SK-MEL-5 (cell line): ENCODE data around the gene GCSH. TPM values are rescaled to one million over a fixed set of nuclear protein-coding genes. Genes with fewer than 3 reads are reported as not detected.

Source experiments
- small RNA-seq, 2 experiments: library from RNA; depleted of rRNA; stranded (forward); fragments of <200 nt; gene quantifications; one replicate each; pipeline ENCODE3, GENCODE V24; 2014
- total RNA-seq: library from RNA; depleted of rRNA; stranded (reverse); fragments of >200 nt; shearing (Covaris generic); gene quantifications from 2 replicates; pipeline ENCODE4 v1.2.3, GENCODE V29; 2014; rRNA removed

Gene GCSH
- total RNA-seq, 1 experiment from 2014 or later = 62.6 TPM

Small RNA genes within 50 kb of the gene (small RNA-seq; reads per million reads assigned to genes)
- gene AC092718.3 (0 reads per million in 2 experiments), gene RNU6-1191P (0 reads per million in 2 experiments)

Other genes with a start within 250 kb of the GCSH start
- 146 and 147 TPM in 2 replicates for gene CMC2, start 89.5 kb downstream of the GCSH start, total RNA-seq
- 60.3 and 71.0 TPM in 2 replicates for gene CENPN, start 89.2 kb downstream of the GCSH start, total RNA-seq
- 42.3 and 45.4 TPM in 2 replicates for gene ATMIN, start 60.6 kb downstream of the GCSH start, total RNA-seq
- 0.11 and 0.82 TPM in 2 replicates for gene C16orf46, start 19.2 kb downstream of the GCSH start, total RNA-seq
- 0.24 and 0.32 TPM in 2 replicates for gene BCO1, start 142.3 kb upstream of the GCSH start, total RNA-seq
- gene GAN, start 218.6 kb upstream of the GCSH start, total RNA-seq = 6.8 TPM in 2 replicates